GM19463 (cell line): ENCODE results near the gene NSG1.

Experiments
- ATAC-seq: cut with Tn5 transposase; IDR thresholded peaks from one replicate; pipeline ENCODE4 v1.9.1; 2021; ENCODE audit warnings: mild to moderate bottlenecking, moderate library complexity; ENCODE audit not compliant: unreplicated experiment

NSG1 gene

DNA sequence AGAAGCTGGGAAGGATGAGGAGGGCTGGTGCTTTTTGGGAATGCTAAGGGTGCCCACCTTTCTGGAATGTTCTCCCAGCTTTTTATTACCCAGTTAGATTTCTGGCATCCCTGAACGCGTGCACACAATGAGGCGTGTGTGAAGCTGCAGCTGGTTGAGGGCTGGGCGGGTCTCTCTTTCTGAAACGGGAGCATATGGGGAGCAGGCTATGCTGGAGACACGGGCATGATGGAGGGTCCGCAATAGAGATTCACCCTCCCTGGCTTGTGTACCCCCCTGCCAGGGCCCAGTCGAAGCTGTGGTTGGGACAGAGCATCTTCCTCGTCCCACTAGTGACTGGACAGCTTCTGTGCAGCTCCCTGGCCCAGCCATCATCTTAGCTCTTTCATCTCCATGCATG lies 8.5 kb downstream of the NSG1 start:
- no peak for ATAC-seq

DNA sequence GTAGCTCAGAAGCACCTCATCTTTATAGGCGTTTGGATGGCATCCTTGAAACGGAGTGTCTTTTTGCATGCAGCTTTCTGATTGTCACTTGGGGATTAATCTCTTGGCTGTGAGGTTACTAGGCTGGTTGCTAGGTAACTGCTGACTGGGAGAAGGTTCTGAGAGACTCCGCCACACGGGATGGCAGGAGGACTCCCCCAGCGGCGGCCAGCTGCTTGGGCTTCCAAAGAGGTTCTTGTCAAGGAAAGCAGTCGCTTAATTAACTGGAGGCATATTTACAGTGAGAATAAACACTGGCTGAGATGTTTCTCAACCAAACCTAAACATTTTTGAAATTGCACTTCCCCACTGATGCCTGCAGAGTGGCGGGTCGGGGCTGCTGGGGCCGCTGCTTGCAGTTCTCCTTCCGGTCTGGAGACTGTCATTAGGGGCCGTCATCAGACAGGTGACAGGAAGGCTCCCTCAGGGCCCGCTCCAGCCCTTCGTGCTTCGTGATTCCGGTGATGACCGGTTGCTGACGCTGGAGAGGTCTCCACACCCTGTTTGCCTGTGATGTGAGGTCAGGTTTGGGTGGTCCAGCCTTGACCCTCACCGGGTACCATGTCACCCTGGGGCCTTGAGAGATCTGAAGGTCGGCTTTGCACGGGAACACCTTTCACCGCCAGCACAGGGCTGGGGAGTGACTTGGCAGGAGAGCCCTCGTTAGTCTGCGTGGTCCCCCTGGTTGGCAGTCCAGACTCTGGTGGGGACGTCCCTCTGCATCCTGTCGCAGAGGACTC lies 9.1 kb downstream of the NSG1 start:
- ATAC-seq: peak; percentile 58

DNA sequence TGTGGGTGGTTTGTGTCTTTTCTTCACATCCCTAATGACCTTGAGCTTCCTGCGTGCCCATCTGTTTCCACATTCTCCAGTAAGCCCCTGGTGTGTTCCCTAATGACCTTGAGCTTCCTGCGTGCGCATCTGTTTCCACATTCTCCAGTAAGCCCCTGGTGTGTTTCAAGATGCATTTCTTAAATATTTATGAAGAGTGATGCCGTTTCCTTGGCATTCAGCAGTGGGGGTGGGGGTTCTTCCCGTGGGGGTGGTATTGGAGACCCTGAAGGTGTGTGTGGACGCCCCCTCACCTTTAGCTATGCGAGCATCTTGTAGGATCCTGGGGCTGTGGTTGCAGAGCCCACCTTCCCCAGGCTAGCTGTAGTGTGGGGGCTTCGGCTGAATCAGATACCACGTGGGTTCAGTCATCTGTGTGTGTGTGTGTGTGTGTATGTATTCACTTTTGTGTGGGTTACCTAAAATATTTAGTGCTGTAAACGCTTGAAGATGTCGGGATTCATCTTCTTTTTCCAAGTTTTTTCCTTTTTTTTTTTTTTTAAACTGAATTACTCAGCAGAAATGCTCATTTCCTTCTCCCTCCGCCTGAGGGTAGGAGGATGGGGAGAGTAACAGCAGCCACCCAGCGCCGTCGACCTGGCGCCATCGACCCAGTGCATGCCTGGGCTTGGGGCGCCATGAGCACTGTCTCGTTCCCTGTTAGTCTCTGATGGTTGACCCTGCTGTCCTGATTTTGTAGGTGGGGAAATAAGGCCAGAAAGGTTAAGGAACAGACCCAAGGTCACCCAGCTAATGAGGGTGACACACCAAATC lies 9.9 kb downstream of the NSG1 start:
- no peak for ATAC-seq

DNA sequence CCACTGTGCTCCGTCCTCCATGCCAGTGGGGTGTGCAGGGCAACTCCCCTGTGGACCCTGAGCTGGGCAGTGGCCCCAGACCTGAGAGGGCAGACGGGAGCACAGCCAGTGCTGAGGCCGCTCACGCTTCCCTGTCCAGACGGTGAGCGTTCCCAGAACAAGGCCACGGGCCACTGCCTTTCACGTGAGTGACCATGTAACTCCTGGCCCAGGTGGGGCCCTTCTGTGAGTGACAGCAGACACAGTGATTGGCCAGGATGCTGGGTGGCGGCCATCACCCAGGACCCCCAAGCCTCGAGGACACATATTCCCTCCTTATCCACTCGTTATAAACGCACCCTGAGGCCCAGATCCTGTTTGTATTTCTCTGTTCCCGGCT lies 10.5 kb downstream of the NSG1 start:
- no peak for ATAC-seq

DNA sequence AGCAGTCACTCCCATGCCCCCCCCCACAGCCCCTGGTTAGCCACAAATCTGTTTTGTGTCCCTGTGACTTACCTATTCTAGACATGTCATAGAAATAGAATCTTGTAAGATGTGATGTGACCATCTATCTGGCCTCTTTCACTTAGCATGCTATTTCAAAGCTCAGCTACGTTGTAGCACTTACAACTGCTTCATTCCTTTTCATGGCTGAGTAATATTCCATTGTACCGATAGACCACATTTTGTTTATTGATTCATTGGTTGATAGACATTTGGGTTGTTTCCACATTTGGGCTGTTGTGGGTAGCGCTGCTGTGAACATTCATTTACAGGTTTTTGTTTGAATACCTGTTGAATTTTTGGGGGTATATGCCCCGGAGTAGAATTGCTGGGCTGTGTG lies 11.5 kb downstream of the NSG1 start:
- ATAC-seq: no peak

DNA sequence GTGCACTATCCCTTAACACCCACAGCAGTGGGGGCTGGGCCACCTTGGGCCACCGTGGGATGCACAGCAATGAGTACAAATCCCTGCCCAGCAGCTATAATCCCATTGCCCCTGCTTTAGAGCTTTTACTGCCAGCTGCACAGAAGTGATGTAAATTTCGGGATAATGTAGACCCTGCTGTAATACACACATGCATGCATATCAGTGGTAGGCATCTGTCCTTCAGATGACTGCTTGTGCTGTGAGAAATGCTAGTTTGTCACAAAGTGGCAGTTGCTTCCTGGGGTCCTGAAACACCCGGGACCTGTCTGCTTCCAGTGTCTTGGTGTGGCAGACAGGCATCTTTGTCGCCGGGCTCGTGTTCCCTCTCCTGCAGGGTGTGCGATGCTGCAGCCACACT lies 14.1 kb downstream of the NSG1 start:
- ATAC-seq: no peak

DNA sequence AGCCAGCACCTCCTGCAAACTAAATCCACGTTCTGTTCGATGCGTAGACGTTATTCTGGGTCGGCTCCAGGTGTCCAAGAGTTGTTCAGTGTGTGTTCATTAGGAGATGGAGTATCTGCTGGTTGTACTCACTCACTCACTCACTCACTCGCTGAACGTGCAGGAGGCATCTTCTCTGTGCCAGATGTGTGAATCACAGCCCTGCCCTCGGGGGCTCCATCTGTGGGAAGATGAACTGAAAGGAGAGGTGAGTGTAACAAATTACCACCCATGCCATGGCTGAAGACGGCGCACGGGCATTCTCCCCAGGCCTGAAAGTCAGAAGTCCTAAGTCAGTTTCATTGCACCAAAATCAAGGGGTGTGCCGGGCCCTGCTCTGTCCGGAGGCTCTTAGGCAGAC lies 16.1 kb downstream of the NSG1 start:
- ATAC-seq: no peak

DNA sequence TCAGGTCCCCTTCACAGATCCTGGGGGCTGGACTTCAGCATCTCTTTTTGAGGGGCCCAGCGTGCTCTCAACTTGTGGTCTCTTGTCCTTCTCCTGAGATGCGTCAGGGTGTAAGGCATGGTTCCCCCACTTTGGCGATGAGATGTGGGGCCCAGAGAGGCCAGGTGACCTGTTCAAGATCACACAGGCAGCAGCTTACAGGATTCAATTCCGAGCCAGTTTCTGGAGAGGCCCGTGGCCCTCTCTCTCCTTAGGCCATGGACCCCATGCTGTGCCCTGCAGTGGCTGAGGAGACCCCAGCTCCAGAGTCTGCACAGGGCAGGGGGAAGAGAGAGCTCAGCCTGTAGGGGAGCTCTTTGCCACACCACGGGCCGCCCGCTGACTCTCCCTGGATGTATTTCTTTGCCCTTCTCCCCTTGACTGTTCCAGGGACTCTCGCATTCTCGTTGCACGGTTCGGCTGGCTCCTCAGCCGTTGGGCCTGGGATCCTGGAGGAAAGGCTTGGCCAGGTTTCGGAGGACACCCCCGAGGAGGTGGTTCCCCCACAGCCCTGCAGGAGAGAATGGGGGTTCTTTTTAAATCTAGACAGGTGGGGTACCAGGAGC lies 18.6 kb downstream of the NSG1 start:
- no peak for ATAC-seq

DNA sequence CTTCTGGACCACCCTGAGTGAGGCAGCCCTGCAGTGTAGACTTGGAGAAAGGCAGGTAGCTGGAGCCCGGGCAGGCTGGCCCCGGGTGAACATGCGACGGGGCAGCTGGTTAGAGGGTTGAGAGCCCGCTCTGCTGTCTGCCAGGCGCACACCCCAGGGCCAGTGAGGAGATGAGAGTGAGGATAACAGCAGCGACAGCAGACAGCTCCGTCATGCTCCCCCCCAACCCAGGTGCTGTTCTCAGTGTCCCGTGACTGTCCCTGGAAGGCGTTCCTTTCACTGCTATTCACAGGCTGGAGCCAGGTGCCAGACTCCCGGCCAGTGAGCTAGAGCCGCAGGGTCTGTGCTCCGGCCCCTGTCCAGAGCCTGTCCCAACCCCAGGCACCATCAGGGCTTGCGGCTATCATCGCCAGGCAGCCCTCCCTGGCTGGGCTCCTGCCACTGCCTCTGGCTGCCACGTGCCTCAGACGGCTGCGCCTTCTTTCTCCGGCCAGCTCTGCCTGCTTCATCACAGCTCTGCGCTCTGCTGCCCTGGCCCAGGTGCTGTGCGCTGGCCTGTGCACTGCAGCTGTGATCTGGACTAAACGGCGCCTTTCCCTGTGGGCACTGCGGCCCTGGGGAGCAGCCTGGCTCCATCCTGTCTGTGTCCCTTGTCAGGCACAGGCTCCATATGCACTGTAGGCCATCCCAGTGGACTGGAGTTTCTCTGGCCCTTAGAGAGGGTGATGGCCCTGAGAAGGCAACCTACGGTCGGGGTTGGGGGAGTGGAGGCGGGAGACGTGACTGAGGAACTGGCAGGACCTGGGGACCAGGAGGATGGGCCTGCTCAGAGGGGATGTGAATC lies 19.8 kb downstream of the NSG1 start:
- ATAC-seq: no peak

DNA sequence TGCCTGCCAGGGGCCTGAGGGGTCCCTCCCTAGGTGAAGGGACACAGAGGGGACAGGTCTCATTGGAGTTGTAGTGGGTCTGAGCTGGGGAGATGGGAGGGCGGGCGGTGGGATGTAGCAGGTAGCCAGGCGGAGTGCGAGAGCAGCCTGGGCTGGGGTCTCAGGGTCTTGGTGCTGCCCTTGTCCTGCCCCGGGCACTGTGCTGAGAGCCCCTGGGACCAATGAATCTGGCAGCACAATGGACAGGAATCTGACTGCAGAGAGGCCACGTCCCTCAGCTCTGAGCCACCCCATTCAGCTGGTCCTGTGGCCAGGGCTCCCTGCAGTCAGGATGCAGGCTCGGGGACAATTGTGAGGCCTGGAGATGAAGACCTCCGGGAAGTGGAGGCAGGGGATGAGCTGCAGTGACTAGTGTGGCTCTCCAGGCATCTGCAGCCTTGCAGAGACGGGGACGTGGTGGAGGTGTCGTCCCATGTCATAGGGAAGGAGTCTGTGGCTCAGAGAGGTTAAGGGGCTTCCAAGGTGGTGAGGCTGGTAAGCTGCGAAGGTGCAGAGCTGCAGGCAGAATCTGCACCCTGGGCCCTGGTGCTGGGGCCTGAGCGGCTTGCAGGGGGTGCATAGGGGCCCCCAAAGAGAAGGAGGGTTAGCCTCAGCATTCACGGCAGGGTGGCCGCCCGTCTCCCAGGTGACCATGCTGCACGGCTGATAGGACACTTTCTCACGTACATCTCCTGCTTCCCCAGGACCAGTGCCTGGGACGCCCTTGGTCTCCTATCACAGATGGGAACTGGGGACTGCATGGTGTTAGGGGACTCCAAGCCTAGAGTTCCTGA lies 20.6 kb downstream of the NSG1 start:
- ATAC-seq: no peak

DNA sequence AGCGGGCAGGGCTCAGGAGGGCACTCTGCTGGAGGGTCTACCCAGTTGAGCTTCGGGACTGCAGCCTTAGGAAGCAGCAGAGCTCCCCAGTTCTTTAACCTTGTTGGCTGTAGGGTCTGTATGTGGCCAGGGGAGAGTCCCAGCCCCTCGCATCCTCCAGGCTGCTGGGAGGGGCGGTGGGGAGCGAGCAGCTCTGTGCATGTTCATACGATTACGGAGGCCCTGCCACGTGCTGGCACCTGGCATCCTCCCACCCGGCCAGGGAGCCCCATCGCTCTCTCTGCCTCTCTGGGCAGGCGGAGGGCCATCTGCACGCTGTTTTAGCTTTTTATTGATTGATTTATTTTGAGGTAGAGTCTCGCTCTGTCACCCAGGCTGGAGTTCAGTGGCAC lies 21.2 kb downstream of the NSG1 start:
- no peak for ATAC-seq

DNA sequence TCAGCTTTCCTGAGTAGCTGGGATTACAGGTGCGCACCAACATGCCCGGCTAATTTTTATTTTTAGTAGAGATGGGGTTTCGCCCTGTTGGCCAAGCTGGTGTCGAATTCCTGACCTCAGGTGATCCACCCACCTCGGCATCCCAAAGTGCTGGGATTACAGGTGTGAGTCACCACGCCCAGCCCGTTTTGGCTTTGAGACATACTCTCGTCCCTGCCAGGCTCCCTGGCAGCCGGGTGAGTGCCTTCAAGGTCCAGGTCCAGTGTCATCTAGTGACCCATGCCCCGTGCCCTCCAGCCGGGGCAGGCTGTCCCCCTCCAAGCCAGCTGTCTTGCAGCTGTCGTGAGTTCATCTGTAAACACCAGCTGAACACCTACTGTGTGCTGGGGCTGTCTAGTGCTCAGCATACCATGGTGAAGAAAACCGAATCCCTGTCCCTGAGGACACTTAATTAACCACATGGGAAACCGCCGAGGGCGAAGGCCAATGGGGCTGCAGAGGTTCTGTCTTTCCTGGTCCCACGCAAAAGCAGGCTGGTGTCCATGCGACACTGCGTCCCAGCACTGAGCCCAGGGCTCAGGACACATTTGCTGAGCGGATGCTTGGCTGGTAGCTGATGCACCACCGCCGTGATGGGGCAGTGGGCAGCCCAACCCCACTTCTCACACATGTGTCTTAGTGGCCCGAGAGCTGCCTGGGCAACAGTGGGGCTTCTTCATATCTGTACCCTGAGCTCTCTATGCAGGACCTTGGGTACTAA lies 21.9 kb downstream of the NSG1 start:
- ATAC-seq: no peak

DNA sequence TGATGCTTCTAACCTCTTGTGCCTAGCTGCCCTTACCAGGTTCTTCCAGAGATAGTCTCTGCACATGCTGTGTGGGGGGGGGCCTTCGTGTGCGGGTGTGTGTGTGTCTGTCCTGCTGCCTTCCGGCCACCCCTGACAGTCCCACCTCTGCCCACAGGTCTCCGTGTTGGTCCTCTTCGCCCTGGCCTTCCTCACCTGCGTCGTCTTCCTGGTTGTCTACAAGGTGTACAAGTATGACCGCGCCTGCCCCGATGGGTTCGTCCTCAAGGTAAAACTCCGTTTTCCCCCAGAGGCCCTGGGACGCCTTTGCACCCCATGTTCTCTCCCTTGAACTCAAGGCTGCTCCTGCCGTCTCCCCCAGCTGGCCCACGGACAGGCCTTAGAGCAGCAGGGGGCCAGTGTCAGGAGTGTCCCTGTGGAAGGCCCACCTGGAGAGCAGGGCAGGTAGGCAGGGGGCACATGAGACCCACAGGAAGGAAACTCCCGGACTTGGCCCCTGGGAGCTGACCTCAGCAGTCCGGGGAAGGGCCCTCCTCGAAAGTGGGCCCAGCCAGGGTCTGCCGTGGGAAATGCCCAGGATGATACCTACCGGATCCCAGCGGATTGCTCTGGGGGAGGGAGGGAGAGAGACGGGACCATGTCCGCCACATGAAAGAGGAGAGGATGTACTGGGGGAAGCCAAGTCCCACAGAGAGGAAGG lies 22.7 kb downstream of the NSG1 start:
- ATAC-seq: no peak

DNA sequence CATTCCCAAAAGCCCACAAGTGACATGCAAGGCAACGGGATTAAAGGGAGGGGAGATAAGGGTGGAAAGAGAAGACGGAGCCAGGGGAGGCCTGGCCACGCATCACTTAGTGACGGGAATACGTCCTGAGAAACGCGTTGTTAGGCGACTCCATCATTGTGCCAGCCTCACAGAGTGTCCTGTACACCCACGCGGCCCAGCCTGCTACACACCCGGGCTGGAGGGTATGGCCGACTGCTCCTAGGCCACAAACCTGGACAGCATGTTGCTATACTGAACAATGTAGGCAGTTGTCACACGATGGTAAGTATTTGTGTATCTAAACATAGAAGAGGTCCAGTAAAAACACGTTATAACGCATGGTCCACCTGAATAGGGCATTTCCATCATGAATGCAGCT lies 23.4 kb downstream of the NSG1 start:
- ATAC-seq: no peak

DNA sequence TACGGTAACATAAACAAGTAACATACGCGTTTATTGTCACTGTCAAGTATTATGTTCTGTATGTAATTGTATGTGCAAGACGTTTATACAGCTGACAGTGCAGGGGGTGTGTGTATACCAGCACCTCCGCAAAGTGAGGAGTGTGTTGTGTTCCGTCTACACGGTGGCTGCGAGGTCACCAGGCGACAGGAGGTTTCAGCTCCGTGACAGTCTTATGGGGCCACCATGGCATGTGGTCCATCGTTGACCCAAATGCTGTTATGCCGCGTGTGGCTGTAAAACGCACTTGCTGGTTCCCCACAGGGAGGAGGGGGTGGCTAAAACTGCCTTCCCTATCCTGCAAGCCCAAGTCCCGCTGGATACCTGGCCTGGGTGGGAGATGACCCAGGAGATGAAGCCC lies 25.0 kb downstream of the NSG1 start:
- no peak for ATAC-seq

DNA sequence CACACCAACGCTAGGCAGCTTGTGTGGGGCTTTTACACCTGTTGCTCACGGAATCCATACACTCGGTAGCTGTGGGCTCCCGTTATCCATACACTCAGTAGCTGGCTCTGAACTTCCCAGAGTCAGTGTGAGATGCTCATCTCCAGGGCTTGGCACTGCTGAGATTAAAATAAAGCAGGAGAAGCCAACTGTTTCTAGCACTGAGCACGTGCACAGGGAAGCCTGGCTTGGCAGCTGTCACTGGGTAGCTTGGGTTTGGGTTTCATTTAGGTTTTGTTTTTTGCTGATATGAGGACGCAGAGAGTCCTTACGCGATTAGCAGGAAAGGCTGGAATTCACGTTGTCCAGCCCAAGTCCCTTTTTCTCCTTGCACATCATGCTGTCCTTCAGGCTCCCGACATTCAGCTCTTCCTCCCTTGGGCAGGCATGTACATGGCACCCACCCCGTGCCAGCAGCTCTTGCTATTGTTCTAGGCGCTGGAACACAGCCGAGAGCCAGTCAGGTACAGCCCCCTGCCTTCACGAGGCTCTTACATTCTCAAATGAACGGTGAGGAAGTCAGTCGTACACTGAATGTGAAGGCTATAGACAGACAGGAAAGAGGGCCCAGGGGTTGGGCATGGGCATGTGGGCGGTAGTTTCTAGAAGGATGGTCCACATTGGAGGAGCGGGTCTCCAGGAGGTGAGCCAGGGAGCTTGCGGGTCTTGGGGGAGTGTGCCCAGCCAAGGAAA lies 25.9 kb downstream of the NSG1 start:
- no peak for ATAC-seq

DNA sequence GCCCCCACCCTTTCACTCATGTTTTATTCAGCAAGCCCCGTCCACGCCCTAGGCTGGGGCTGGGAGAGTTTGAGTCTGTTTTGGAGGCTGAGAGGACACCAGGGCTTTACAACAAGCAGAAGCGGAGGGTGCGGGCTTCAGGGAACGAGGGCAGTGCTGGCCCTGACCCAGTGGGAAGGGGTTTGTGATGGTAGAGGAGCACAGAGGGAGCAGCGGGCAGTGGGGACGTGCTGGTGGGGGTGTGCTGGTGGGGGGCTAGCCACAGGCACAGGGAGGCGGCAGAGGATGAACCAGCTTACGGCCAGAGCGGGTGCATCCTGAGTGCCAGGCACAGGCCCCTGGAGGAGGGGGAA lies 26.4 kb downstream of the NSG1 start:
- no peak for ATAC-seq

DNA sequence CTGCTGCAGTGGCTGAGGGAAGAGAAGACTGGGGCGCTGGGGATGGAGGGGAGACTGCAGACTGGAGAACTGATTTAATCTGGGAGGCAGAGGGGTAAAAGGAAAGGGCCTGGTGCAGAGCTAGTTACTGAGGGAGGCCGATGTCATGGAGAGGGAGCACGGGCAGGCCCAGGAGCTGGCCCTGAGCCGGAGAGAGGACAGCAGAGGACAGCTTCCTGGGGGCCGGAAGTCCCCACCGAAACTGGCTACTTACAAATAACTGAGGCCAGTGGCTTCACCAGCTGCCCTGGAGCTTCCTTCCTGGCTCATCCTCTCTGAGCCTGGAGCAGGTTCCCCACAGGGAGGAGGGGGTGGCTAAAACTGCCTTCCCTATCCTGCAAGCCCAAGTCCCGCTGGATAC lies 26.9 kb downstream of the NSG1 start:
- ATAC-seq: no peak
